ENCODE results near the gene ANKRD33B. TPM values are rescaled to one million over a fixed set of nuclear protein-coding genes. Genes with fewer than 3 reads are reported as not detected.

ANKRD33B gene
- total and polyA plus RNA-seq, 2 donors from 2014 or later, result 4.8 to 20.3 TPM

DNA sequence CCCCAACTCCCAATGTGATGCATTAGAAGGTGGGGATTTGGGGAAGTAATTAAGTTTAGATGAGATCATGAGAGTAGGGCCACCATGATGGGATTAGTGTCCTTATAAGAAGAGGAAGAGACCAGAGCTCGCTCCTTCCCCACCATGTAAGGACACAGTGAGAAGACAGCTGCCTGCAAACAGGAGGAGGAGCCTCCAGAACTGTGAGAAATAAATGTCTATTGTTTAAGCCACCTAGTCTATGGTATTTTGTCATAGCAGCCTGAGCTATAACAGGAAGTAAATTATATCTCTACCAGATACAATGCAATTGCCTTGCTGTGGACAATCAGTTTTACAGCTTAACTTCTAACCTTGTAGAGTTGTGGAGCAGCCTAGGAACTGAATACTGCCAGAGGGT is 58.0 kb downstream of the ANKRD33B start:
- H3K27ac ChIP-seq (ENCODE audit: low read depth in 2 of 2, low read length in 2 of 2), result no peak overlapping the region
- H3K36me3 ChIP-seq (ENCODE audit: control insufficient read depth in 2 of 3, insufficient read depth in 3 of 3, low read length in 3 of 3), result no peaks in the 10 kb centered on the region
- TF ChIP-seq, protein P1, sequence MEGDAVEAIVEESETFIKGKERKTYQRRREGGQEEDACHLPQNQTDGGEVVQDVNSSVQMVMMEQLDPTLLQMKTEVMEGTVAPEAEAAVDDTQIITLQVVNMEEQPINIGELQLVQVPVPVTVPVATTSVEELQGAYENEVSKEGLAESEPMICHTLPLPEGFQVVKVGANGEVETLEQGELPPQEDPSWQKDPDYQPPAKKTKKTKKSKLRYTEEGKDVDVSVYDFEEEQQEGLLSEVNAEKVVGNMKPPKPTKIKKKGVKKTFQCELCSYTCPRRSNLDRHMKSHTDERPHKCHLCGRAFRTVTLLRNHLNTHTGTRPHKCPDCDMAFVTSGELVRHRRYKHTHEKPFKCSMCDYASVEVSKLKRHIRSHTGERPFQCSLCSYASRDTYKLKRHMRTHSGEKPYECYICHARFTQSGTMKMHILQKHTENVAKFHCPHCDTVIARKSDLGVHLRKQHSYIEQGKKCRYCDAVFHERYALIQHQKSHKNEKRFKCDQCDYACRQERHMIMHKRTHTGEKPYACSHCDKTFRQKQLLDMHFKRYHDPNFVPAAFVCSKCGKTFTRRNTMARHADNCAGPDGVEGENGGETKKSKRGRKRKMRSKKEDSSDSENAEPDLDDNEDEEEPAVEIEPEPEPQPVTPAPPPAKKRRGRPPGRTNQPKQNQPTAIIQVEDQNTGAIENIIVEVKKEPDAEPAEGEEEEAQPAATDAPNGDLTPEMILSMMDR (IDR thresholded peaks at IDR 0.05; ENCODE audit: borderline replicate concordance, extremely low read depth, insufficient read depth), result no peak
- intact Hi-C loops (cut with DNase I), result loop anchor here (10.0 kb wide), 1 partner anchor 337 kb away; no protein-coding TSS in a partner anchor
- H3K9me3 ChIP-seq (ENCODE audit: control insufficient read depth in 2 of 3, insufficient read depth in 1 of 3, low read length in 3 of 3), result no peaks in the 10 kb centered on the region
- H3K4me1 ChIP-seq (ENCODE audit: control insufficient read depth in 2 of 3, insufficient read depth in 2 of 3, low read depth in 1 of 3, low read length in 3 of 3), result no peaks in the 10 kb centered on the region
- H3K27me3 ChIP-seq (ENCODE audit: control insufficient read depth, insufficient read depth, low read length), result no peaks in the 10 kb centered on the region
- H3K9ac ChIP-seq (ENCODE audit: low read length in 3 of 3), result no peak overlapping the region
- FAIRE-seq (no peak), DNase-seq (no peak)
- H3K4me3 ChIP-seq (ENCODE audit: low read length in 3 of 3), result no peak overlapping the region

DNA sequence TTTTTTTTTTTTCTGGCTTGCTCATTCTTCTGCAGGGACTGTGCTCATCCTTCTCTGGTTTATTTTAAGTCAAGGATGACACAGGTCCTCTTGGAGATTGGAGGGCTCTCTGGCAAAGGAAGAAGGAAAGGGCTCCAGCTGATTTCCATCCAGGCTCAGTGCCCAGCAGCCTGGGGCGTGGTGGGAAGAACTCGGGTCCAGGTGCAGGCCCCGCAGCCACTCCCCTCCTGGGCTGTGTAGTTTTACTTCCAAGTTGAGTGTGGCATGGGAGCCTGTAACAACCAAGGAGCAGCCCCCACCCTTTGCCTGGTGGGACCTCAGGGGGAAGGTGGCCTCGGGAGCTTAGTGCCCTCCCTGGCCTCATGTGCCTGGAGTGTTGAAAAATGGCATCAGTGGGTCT is 58.9 kb downstream of the ANKRD33B start:
- intact Hi-C loops (cut with DNase I), result loop anchor here (10.0 kb wide), 1 partner anchor 338 kb away; no protein-coding TSS in a partner anchor
- TF ChIP-seq, protein P1 (IDR thresholded peaks at IDR 0.05; ENCODE audit: borderline replicate concordance, extremely low read depth, insufficient read depth), result no peak
- H3K9ac ChIP-seq (ENCODE audit: low read length in 3 of 3), result no peak overlapping the region
- FAIRE-seq (no peak), DNase-seq (no peak)
- H3K27me3 ChIP-seq (ENCODE audit: control insufficient read depth, insufficient read depth, low read length), result no peaks in the 10 kb centered on the region
- peaks cover 0 to 5% (median 4%) of the 10 kb centered on the region in 3 donors for H3K4me1 ChIP-seq (ENCODE audit: control insufficient read depth in 2 of 3, insufficient read depth in 2 of 3, low read depth in 1 of 3, low read length in 3 of 3)
- H3K36me3 ChIP-seq (ENCODE audit: control insufficient read depth in 2 of 3, insufficient read depth in 3 of 3, low read length in 3 of 3), result no peaks in the 10 kb centered on the region
- H3K9me3 ChIP-seq (ENCODE audit: control insufficient read depth in 2 of 3, insufficient read depth in 1 of 3, low read length in 3 of 3), result no peaks in the 10 kb centered on the region
- no peak overlapping the region for H3K4me3 ChIP-seq (ENCODE audit: low read length in 3 of 3)
- no peak overlapping the region for H3K27ac ChIP-seq (ENCODE audit: low read depth in 2 of 2, low read length in 2 of 2)

DNA sequence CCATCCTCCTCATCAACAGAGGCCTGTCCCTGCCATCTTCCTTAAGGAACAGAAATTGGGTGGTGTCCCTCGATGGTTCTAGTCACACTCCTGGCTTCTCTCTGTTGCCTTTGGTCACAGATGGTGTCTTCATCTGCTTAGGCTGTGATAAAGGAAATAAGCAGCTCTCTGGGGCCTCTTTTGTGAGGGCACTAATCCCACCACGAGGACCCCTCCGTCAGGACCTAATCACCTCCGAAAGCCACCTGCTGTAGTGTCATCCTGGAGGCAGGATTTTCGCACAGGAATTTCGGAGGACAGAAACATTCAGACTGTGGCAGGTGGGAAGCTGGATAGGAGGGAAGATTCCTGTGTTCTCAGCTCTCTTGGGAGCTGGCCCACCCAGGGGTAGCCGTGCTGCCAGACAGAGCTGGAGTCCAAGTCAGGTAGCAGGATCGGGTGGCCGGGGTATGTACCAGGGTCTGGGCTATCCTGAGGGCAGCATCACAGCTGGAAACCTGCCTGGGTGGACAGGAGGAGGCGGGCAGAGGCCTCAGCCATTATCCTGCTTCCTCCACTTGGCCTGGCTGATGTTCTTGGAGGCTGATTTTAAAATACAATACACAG is 59.5 kb downstream of the ANKRD33B start:
- Histone ChIP-seq H3K27me3 (ENCODE audit: control insufficient read depth, insufficient read depth, low read length) (no peaks in the 10 kb centered on the region), H3K4me3 (ENCODE audit: low read length in 3 of 3) (no peak overlapping the region), H3K9ac (ENCODE audit: low read length in 3 of 3) (no peak overlapping the region), H3K4me1 (ENCODE audit: control insufficient read depth in 2 of 3, insufficient read depth in 2 of 3, low read depth in 1 of 3, low read length in 3 of 3) (peaks cover 0 to 5% (median 4%) of the 10 kb centered on the region in 3 donors), H3K27ac (ENCODE audit: low read depth in 2 of 2, low read length in 2 of 2) (no peak overlapping the region), H3K9me3 (ENCODE audit: control insufficient read depth in 2 of 3, insufficient read depth in 1 of 3, low read length in 3 of 3) (no peaks in the 10 kb centered on the region), H3K36me3 (ENCODE audit: control insufficient read depth in 2 of 3, insufficient read depth in 3 of 3, low read length in 3 of 3) (no peaks in the 10 kb centered on the region)
- TF ChIP-seq, protein P1 (IDR thresholded peaks at IDR 0.05; ENCODE audit: borderline replicate concordance, extremely low read depth, insufficient read depth), result no peak
- intact Hi-C loops (cut with DNase I), result loop anchor here (10.0 kb wide), 1 partner anchor 339 kb away; no protein-coding TSS in a partner anchor
- FAIRE-seq (no peak), DNase-seq (no peak)
